Caki2 (cell line): ENCODE measurements around the gene HSD17B12. TPM values are rescaled to one million over a fixed set of nuclear protein-coding genes. Genes with fewer than 3 reads are reported as not detected.
"Not testable (repeated sequence)": the region's sequence is repeated elsewhere in the genome, so short reads cannot be mapped to it uniquely, and the experiment has no call there.

Source experiments
- DNase-seq: peaks from one replicate; pipeline ENCODE4 v3.0.0-alpha.2; 2015; ENCODE audit warnings: low read depth
- in situ Hi-C: cut with HindIII; loops from 2 replicates; pipeline ENCODE4 v1.10.0; 2016; ENCODE audit warnings: low sequenced_read_pairs, low pct_unique_long_range_greater_than_20kb, mixed read lengths
- total RNA-seq: library from RNA; depleted of rRNA; stranded (reverse); fragments of >200 nt; shearing (Covaris generic); gene quantifications from 2 replicates; pipeline ENCODE4 v1.2.3, GENCODE V29; 2014; ENCODE audit warnings: low replicate concordance; rRNA removed

HSD17B12 gene
- 26.5 and 42.0 TPM in 2 replicates for total RNA-seq

DNA sequence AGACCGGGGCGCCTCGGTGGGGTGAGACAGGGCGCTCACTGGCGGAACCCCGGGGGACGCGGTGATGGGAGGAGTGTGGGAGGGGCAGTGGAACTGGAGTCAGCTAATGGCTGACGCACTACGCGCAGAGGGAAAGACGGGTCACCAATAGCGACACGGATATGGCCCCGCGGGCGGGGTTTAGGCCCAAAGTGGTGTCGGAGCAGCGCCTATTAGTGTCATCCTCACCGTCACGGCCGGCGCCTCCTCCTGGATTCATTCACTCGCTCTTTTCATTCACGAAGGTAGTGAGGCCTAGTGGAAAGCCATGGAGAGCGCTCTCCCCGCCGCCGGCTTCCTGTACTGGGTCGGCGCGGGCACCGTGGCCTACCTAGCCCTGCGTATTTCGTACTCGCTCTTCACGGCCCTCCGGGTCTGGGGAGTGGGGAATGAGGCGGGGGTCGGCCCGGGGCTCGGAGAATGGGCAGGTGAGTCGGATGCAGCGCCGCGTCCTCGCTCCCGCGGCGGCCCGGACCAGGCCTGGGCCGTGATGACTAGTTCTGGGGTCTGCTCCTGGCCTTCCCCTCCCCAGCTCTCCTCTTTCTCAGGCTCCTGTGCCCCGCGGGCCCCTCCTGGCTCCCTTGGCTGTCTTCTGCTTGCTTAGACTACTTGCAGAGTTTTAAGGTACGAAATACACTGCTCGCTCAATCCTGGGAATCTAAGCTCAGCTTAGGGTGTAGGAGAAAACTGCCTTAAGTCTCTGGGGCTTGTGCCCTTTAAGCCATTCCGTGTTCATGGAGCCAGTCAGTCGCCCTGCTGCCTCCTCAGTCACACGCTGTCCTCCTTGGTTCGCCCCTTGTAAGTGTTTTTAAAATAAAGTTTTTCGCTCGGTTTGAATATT lies at the start of gene HSD17B12:
TSS of gene HSD17B12 (plus strand) at position 218 of the 880 bp plus-strand sequence. CDS start at position 308, 90 bp downstream.
- in situ Hi-C loops: no loop called here

DNA sequence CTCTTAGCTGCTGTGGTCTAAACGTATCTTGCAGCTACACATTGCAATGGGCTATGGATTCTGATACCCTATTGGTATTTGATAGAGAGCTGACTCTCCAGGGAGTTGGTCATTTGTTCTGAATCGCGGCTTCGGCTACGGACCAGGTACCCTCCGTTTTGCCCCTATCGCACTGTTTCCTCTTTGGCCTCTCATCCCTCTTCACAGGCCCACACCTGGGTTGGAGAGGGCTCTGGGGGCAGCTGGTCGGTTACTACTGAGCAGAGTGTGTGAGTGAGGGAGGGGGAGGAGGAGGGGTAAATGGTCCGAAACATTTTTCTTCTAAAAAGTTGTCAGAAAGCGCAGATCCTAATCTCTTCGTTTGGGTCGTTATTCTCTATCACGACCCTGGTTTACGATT lies 48.8 kb upstream of the HSD17B12 start:
- in situ Hi-C loops: no loop called here
- no peak for DNase-seq

More for the DNA sequence above, at the start of gene HSD17B12:
- peak; percentile 98 for DNase-seq

DNA sequence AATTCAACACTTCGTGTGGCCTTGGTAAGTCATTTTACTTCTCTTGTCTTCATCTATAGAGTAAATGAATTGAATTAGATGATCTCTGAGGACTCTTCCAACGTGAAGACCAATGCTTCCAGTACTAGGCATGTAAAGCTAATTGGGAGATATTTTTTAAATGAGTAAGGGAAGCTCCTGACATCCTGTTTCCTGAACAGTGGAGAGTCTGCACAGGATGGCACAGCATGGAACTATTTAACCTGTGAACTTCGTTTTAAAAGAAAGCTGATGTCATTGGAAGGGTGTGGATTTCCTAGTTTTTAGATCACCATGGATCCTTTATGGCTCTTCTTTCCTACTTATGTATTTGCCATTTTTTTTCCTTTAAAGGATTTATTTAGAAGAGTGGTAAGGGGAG lies 48.4 kb upstream of the HSD17B12 start:
- in situ Hi-C loops: no loop called here
- no peak for DNase-seq

DNA sequence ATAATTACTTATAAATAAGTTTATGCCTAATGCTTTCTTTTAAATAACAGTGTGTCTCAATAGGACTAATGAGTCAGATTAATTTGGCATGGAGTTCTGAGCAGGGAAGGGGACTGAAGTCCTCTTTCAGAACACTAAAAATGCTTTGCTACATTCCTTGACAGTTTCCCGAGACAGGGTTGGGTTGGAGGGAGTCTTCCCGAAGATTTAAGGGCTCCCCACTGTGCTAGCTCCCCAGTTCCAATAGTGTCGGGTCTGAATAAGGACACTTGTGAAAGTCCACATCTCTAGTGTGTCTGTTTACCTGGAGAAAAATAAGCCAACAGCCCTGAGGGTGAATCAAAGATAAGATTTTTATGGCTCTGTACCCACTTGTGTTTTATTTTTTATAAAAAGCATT lies 41.8 kb upstream of the HSD17B12 start:
- in situ Hi-C loops: no loop called here
- no peak for DNase-seq

DNA sequence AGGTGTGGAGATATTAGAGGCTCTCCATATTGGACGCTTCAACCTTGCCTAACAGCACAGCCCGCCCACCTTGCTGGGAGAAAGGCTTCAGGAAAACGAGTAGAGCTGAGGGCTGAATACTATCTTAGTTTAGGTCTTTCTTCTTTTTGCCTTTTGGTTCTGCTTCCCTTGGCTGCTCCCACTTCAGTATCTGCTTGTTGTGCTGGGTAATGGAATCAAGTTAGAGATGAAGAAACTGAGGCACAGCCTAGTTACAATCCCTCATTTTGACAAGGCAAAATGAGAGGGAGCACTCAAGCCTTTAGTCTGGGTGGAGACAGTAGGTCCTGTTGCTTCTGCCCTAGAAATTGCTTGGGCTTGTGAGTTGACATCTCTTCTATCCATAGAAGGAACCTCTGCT lies 41.3 kb upstream of the HSD17B12 start:
- in situ Hi-C loops: no loop called here
- no peak for DNase-seq

DNA sequence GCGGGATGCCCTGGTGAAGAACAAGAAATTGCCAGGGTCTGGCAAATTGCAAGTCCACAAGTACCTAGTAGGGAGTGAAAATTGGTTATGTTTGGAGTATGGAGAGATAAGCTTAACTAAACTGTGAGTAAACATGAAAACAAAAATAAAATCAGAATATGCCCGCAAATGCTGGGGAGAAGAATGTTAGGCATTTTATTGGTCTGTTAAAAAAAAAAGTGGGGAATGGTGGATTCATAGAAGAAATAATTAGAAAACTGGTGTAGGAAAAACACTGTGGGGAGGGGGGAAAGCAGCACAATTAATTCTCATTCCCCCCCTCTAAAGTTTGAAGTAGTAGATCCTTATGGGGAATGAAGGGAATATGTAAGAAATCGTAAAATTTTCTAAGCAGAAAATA lies 40.6 kb upstream of the HSD17B12 start:
- in situ Hi-C loops: no loop called here
- no peak for DNase-seq

DNA sequence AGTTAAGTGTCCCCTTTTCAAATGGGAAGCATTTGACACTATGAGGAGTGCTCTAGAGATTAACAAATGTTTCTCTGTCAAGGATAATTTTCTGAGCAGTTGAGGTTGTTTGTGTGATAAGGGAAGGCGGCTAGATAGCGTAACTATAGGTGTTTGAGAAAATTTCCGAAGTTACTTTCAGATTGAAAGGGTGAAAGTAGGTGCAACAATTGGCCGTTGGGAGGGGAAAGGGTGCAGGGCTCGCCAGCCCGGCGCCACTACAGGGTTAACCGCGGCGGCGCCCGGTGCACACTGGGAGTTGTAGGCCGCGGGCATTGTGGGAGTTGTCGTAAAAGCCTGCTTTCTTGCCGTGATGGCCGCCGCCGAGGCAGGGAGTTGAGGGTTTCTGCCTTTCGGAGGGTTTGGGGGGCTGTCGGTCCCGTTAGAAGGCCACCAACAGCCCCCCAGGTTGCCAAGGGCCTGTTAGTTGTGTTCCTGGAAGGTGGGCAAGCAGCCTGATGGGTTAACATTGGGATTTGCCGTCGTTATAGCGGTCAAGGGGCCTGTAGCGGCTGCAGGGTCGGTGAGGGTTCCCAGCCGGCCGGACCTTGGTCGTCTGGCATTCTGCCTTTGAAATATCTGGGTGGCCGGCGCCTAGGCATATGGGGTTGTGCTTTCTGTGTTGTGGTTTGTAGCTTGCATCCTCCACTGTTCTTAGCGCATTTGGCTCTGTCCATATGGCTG lies 36.5 kb upstream of the HSD17B12 start:
- DNase-seq: peak; percentile 59
- in situ Hi-C loops: no loop called here

DNA sequence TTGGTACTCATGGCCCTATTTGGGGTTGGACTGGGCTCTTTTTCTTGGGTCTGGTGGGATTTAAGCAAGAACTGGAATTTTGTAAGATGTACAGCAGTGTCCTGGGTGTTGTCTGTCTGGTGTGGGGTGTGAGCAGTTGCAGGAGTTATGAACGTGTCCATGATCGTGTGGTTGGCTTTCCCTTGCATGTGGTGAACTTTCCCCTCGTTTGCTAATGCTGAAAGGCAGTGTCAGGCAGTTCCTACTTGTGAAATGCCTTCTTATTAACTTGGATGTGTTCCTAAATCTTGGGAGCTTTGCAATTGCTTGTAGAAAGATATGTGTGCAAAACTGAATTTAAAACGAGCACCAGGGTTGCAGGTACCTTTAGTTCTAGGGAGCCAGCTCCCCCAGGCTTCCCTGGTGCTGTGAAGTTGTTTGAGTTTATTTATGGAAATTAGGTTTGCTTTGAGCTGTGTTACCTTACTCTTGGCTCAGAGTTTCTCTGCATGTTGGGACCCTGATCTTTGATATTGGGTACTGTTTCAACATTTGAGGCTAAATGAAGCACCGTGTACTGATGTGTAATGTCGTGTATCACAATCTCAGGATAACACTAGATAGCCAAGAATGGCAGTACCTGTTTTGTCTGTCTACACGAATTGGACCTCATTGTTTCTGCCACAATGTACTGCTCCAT lies 35.8 kb upstream of the HSD17B12 start:
- no peak for DNase-seq

DNA sequence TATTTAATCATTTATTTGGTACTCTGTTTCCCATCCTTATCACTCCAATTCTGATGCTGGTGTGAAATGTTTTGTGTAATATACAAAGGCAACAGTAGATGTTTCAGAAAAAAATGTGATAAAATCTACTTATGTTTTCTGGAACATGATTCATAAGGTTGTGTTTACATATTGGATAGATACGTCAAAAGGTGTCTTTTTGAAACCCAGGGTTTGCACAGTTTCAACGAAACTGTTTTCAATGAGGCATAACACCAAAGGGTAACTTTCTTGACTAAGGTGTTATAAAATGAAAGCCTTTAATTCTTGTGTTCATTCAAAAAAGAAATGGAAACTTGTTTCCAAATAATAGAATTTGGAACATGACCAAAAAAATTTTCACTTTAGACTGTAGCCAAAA lies 33.8 kb upstream of the HSD17B12 start:
- in situ Hi-C loops: no loop called here
- no peak for DNase-seq

More for the DNA sequence above, 35.8 kb upstream of the HSD17B12 start:
- in situ Hi-C loops: no loop called here

DNA sequence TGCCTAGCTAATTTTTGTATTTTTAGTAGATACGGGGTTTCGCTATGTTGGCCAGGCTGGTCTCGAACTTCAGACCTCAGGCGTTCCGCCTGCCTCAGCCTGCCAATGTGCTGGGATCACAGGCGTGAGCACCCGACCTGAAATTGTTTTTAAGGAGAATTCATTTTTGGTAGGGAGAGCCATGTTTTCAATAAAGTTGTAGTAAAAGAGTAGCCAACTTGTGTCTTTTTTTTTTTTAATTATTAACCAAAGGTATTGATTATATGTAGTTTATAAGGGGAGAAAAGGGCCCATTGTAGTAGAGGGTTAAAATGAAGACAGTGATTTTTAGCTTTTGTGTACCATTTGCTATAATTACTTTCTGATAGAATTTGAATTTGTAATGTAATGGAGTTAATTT lies 31.6 kb upstream of the HSD17B12 start:
- in situ Hi-C loops: no loop called here
- DNase-seq: no peak

DNA sequence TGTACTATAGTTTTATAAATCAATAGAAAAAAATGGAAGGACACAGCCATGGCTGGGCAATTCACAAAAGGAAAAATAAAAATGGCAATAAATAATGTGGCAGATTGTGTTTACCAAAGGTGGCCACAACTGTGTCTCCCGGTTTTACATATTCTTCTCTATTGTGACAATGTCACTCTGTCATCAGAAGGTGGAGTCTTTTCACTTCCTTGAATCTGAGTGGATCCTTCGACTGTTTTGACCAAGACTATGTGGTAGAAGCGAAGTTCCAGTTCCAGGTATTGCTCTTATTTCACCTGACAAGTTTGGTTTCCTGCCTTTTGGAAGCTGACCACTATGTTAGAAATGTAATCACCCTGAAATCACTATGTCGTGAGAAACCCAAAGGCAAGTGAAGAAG lies 31.0 kb upstream of the HSD17B12 start:
- in situ Hi-C loops: no loop called here
- no peak for DNase-seq

DNA sequence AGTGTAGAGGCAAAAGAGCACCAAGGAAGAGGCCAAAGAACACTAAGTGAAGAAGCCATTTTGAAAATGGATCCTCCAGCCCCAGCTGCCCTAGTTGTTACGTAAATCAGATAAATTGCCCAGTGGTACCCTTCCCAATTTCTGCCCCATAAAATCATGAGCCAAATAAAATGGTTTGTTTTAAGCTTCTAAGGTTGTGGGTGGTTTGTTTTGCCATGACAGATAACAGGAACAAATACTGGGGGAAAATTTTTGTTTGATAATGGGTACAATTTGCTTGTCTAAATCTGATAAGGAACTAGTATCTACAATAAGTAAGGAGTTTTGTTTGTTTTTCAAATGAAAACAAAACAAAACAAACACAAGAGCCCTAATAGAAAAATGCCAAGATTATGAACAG lies 30.6 kb upstream of the HSD17B12 start:
- in situ Hi-C loops: no loop called here
- DNase-seq: no peak

DNA sequence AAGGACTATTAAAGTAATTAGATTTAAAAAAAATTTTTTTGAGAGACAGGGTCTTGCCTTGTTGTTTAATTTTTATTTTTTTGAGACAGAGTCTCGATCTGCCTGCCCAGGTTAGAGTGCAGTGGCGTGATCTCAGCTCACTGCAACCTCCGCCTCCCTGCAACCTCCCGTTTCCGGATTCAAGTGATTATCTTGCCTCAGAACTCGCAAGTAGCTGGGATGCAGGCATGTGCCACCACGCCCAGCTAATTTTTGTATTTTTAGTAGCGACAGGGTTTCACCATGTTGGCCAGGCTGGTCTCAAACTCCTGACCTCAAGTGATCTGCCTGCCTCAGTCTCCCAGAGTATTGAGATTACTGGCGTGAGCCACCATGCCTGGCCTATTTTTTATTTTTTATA lies 17.5 kb upstream of the HSD17B12 start:
- in situ Hi-C loops, DNase-seq: not testable (repeated sequence)

DNA sequence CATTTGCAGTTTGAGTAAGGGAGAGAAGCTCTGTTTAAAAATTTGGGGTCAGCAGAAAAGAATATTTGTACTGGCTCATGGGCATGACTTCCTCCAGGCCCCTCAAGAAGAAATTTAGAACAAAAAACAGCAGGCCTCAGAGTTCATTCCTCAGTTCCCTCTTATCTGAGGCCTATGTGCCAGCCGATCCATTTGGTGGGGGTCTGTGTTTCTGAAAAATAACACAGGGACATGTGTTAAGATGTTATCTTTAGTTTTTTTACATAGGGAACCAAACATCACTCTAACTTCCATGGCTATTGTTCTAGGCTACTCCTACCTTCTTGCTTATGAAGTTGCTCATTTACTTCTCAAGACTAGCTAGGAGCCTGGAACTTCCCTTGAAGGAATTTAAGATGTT lies 16.2 kb upstream of the HSD17B12 start:
- in situ Hi-C loops: no loop called here
- DNase-seq: no peak

DNA sequence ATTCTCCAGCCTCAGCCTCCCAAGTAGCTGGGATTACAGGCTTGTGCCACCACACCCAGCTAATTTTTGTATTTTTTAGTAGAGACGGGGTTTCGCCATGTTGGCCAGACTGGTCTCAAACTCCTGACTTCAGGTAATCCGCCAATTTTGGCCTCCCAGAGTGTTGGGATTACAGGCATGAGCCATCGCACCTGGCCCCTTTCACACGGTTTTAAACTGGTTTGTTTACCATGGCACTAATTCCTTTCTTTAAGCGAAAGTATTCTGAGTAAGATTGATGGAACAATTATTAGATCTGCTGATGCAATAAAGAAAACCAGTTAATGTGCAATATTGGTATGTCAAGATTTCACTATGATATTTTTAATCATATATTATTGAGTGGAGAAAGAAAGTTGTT lies 9.3 kb upstream of the HSD17B12 start:
- in situ Hi-C loops, DNase-seq: not testable (repeated sequence)

DNA sequence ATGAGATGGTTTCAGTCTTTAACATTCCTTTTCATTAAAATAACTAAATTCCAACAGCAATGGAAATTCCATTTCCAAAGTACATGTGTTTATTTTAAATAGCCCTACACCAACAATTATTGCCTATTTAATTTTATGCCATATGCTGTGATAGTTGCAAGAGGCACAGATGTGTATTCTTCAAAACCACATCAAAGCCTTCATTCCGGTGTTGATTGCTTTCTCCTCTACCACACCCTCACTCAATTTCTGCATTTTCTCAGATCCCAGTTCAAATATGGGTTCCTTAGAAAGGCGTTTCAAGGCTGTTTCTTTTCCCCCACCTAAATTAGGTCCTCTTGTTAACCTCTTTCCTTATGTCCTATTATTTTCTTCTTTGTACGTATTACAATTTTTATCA lies 6.0 kb upstream of the HSD17B12 start:
- no peak for DNase-seq
- in situ Hi-C loops: no loop called here

DNA sequence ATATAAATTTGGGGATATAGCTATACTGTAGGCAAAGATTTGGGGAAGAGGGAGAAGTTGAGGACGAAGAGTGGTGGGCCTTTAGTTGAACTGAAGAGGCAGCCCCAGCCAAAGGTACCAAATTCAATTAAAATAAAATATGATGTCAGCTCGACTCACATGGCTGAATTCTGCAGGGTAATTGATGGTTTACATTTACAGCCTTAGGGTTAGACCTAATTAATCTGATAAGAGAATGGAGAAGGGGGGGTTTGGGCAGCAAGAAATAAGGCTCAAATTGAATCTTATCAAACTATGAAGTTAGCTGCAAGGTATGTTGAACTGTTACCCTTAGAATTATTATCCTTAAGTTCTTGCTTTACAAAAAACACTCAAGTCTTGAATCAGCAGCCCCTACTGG lies 3.6 kb upstream of the HSD17B12 start:
- no peak for DNase-seq
- in situ Hi-C loops: no loop called here

DNA sequence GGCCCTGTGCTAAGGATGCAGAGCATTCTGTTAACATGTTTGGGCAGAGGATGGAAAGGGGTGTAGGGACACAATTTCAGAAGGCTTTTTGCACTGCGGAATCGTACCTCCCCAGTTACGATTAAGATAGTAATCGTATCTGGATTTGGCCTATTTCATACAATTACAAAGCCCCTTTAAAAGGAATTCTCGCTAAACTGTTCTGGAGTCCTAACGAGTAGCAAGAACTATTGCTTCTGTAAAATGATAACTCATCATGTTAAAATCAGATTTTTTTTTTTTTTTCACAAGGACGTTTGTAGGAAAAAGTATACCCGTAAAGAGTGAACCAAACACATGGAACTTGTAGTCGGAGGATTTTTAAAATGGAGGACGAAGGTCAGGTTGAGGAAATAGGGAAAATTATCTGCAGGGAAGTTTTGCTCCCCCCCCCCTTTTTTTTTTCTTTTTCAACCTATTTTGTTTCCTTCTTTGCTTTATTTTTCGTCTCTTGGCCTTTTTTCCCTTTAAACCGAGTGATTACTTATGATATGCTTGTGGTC lies 934 bp downstream of the HSD17B12 start:
- peak; percentile 12 for DNase-seq

DNA sequence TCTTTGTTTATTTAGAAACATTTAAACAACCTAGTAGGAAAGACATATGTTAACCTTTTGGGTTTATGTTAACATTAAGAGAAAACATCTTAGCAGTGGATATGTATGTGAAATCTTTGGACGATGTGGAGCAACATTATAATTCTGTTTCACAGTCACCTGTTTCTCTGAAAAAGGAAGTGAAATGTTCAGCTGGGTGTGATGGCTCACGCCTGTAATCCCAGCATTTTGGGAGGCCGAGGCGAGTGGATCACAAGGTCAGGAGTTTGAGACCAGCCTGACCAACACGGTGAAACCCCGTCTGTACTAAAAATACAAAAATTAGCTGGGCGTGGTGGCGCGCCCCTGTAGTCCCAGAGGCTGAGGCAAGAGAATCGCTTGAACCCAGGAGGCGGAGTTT lies 1.5 kb downstream of the HSD17B12 start:
- in situ Hi-C loops, DNase-seq: not testable (repeated sequence)

More for the DNA sequence above, 934 bp downstream of the HSD17B12 start:
- in situ Hi-C loops: no loop called here
